HG02763 (cell line): ENCODE results near the gene NT5C1B.

Experiments used
- ATAC-seq: cut with Tn5 transposase; IDR thresholded peaks from one replicate; pipeline ENCODE4 v1.9.1; 2021; ENCODE audit warnings: mild to moderate bottlenecking, moderate library complexity; ENCODE audit not compliant: unreplicated experiment

The NT5C1B gene

DNA sequence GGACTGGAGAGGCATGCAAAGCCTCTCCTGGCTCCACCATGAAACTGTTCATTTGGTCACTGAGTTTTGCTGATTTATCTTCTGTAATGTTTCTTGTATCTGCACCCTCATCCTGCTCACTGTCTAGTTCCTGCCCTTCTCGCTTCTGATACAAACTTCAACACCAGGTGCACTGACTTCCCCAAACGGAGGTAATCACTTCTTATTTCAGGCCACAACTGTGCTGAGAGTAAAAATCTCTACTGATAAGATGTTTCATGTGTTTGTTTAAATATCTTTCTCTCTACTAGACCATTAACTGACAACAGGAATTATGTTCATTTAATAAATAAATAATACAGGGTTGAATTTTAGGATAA lies 10.9 kb upstream of the NT5C1B start:
- no peak for ATAC-seq

GRCh38 chr2:18599509-18600254 lies 10.3 kb upstream of the NT5C1B start:
- ATAC-seq: no peak

- no peak for ATAC-seq
Observed at GRCh38 chr2:18598848-18599484, 9.6 kb upstream of the NT5C1B start.

GRCh38 chr2:18597618-18598017 lies 8.2 kb upstream of the NT5C1B start:
- no peak for ATAC-seq

- no peak for ATAC-seq
Observed at GRCh38 chr2:18596993-18597392, 7.6 kb upstream of the NT5C1B start.

DNA sequence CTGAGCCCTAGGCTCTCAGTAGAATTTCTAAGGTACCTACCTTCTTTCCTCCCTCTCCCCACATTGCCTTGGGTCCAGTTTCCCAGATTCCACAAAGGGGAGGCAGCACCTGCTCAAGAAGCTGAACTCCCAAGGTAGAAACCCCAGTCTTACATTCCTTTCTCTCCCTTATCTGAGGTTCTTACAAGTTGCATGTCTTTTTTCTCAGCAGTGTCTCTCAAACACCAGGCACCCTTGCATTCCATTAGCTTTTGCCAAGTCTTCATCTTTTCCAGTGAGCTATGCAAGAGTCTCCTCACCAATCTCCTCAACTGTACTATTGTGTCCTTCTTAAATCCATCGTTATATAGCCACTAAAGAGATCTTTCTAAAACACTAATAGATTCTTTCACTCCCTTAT lies 4.1 kb upstream of the NT5C1B start:
- no peak for ATAC-seq

- no peak for ATAC-seq
Observed at GRCh38 chr2:18592372-18592771, 3.0 kb upstream of the NT5C1B start.

DNA sequence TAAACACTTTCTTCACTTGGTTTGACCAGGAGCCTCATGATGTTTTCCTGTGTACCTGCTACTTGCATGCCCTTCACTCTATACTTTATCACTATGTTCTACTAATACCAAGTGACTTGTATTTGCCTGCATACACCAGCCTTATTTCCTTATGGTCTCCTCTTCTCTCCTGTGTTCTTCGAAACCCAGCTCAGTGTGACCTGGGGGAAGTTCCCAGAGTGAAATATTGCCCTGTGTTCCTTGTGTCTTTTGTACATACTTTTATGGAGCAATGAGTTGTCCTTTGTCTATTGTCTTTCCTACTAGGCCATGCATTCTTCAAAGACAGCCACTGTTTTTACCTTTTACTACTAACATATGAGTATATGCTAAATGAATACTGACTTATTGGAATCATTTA lies 567 bp downstream of the NT5C1B start:
- no peak for ATAC-seq

DNA sequence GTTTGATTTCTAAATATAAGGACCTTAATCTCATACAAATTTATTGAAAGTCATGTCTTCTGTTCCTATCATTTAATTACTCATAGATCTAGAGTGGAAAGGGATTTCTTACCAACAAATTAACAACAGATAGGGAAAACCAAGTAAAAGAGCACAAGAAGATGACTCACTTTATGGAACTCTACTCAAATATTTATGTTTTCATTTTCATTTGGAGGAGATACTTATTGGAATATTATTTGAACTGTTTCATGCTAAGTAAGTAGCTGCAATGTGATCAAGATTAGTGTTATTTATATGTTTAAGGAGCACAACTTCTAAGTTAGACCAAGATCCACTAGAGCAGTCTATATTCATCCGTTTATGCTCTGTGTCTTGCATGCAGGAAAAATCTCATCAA lies 1.3 kb downstream of the NT5C1B start:
- no peak for ATAC-seq

- no peak for ATAC-seq
Observed at GRCh38 chr2:18585526-18585925, 3.8 kb downstream of the NT5C1B start.

DNA sequence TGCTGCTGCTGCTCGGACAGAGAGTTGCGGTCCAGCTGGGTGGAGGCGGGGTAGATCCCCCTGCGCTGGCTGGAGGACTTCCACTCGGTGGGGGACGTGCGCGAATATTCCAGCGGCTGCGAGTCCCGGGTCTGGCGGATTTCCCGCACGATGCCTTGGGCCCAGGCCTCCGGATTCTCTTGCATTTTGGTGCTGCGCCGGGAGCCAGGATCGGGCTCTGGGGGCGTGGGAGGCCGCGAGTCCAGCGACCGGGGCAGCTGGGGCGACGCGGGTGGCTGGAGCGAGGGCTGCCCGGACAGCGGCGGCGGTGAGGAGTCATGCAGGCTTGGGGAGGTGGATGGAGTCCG lies 4.8 kb downstream of the NT5C1B start:
- no peak for ATAC-seq

- no peak for ATAC-seq
Observed at GRCh38 chr2:18583905-18584607, 5.3 kb downstream of the NT5C1B start.

DNA sequence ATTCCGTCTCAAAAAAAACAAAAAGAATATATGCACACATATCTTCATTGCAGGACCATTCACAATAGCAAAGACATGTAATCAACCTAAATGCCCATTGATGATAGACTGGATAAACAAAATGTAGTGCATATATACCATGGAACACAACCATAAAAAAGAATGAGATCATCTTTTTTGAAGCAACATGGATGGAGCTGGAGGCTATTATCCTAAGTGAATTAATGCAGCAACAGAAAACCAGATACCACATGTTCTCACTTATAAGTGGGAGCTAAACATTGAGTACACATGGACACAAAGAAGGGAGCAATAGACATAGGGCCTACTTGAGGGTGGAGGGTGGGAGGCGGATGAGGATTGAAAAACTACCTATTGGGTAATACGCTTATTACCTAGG lies 8.8 kb downstream of the NT5C1B start:
- no peak for ATAC-seq

- no peak for ATAC-seq
Observed at GRCh38 chr2:18578033-18578432, 11.3 kb downstream of the NT5C1B start.

DNA sequence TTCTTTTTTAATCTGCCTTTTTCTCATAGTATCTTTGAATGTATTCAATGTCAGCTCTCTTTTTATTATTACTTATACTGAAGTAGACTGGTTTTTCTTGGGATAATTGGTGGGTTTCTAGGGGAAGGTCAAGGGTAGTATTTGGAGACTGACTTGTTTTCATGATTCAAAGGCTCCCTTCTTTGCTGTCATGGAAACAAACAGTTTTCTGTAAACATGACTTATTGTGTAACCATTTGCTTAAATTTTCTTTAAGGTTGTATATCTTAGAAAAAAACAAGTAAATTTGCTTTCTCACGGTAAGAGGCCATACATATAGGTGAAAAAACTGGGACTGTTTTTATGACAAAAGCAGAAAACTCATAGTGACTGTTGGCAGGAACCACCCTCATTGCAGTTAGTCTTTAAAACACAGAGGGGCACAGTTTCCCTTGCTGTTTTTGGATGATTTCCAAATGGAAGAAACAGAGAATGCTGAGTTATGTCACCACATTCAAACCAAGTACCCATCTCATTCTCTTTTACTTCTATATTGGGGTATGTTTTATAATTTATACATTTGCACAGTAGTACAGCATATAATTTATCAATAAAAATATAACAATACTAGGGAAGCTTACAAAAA lies 23.1 kb downstream of the NT5C1B start:
- no peak for ATAC-seq

DNA sequence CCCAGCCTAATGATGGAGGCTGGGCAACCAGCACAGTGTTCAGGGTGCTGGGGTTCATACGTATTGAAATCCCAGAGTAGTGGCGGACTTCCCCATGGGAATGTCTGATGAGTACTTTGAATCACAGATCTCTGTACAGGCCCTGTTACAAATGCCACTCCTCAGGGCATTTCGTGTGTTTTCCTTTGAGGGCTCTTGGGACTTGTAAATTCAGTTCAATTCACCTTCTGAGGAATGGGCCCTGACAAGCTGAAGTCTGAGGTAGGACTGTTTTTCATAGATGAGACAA lies 28.6 kb downstream of the NT5C1B start:
- ATAC-seq: no peak

- ATAC-seq: peak; percentile 95
Observed at GRCh38 chr2:18560031-18560796, 29.2 kb downstream of the NT5C1B start, which contains the start of gene RDH14. TSS of gene RDH14 (minus strand) at chr2:18560653. CDS start at chr2:18560572, 81 bp downstream.

- no peak for ATAC-seq
Observed at GRCh38 chr2:18559531-18560030, 29.8 kb downstream of the NT5C1B start.

- no peak for ATAC-seq
Observed at GRCh38 chr2:18558458-18558857, 30.9 kb downstream of the NT5C1B start.

DNA sequence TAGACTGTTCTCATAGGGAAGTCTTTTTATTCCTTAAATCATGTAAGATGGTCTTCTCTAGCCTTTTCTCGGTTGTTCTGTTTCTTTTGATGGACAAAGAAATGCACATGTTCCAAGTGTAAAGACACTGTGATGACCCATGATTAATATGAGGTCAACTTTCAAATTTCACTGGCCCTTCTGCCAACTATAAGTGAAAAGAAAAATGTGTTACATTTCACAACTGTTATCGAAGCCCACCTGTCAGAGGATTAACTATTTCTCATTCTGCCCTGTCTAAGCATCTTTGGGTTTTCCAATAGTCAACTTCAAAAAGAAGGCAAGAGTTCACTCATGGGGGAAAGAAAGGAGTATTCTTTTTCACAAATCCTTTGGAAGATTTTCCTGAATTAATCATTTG lies 32.2 kb downstream of the NT5C1B start:
- no peak for ATAC-seq
